ENCODE results near the gene TRAP1. TPM values are rescaled to one million over a fixed set of nuclear protein-coding genes. Genes with fewer than 3 reads are reported as not detected.

Gene TRAP1
- polyA plus RNA-seq, 1 of the 3 experiments (the other 2 are of a cell fraction): 129 TPM

DNA sequence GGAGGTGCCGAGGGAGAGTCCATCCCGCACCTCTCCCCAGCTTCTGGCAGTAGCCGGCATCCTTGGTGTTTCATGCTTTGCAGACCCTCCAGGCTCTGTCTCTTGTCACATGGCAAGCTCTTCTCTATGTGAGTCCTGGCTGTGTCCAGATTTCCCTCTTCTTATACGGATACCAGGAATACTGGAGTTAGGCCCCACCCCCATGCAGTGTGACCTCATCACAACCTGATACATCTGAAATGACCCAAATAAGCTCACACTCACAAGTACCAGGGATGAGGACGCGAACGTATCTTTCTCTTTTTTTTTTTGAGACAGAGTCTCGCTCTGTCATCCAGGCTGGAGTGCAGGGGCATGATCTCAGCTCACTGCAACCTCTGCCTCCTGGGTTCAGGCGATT, 23.3 kb downstream of the TRAP1 start:
- POLR2A ChIA-PET: no interaction called here
- H2AFZ ChIP-seq (ENCODE audit: low read depth): no peak overlapping the region

DNA sequence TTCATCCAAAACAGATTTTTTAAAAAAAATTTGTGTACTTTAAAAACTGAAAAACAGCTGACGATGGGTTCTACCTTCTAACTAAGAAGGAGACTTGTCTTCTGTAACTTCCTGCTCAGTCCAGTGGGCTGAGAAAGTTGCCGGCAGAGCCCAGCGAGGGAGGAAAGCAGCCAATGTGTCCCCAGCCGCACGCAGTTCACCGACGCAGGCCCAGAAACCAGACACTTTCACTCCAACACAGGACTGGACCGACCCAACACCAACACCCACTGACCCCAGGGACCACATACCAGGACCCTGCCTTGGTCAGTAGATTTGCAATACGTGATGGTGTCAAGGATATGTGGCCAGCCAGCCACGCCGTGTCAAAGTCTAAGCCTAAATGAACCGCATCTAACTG, 25.6 kb downstream of the TRAP1 start:
- Histone ChIP-seq H2AFZ (ENCODE audit: low read depth) (no peak overlapping the region), H3K36me3 (replicated peaks in 1 of 2; ENCODE audit: control insufficient read depth in 1 of 2, insufficient read depth in 2 of 2, low read length in 1 of 2) (peaks cover 13 to 19% of the 10 kb centered on the region in 2 experiments), H3K9me3 (no peaks in the 10 kb centered on the region), H3K4me1 (ENCODE audit: control insufficient read depth in 1 of 2, insufficient read depth in 2 of 2, low read depth in 1 of 2, low read length in 1 of 2) (peaks cover 5 to 6% of the 10 kb centered on the region in 2 experiments; a peak in 3 of 4 replicates), H3K79me2 (ENCODE audit: insufficient read depth) (peaks cover 7% of the 10 kb centered on the region; the same call in 1 of the 2 replicates), H3K4me3 (ENCODE audit: low read depth in 2 of 2, low read length in 1 of 2) (no peak overlapping the region), H3K9ac (no peak overlapping the region), H3K9me2 (no peaks in the 10 kb centered on the region), H3F3A (replicated peaks; ENCODE audit: insufficient read depth) (no peaks in the 10 kb centered on the region), H3K4me2 (no peak overlapping the region), H4K20me1 (ENCODE audit: insufficient read depth) (no peaks in the 10 kb centered on the region), H3K27me3 (ENCODE audit: insufficient read depth) (no peaks in the 10 kb centered on the region), H3K27ac (ENCODE audit: low read depth in 2 of 2, low read length in 1 of 2) (no peak overlapping the region)
- ChIA-PET CTCF (interaction anchor here (1.0 to 3.7 kb wide), 11 partner anchors 9 to 562 kb away, joined by 3 to 19 read pairs (median 5); partner anchors contain the start of gene TRAP1), POLR2A (no interaction called here)
- WGBS (ENCODE audit: low lambda C conversion rate): 91% methylated on average over 8 of the region's 12 CpGs
- TF ChIP-seq SIN3A (IDR thresholded peaks at IDR 0.05; ENCODE audit: borderline replicate concordance, low read depth, low read length): no peak
- no peak for TF ChIP-seq NFIC (IDR thresholded peaks at IDR 0.05; ENCODE audit: borderline replicate concordance)
- TF ChIP-seq RXRA (IDR thresholded peaks at IDR 0.05; ENCODE audit: borderline replicate concordance, low read depth): no peak
- TF ChIP-seq RFX5 (IDR thresholded peaks at IDR 0.05; ENCODE audit: low read length): no peak
- no peak for DNase-seq

More for the DNA sequence above, 23.3 kb downstream of the TRAP1 start:
- Histone ChIP-seq H3F3A (replicated peaks; ENCODE audit: insufficient read depth) (peaks cover 4% of the 10 kb centered on the region), H3K4me3 (ENCODE audit: low read depth in 2 of 2, low read length in 1 of 2) (no peak overlapping the region), H3K27me3 (ENCODE audit: insufficient read depth) (no peaks in the 10 kb centered on the region), H3K4me2 (no peak overlapping the region), H3K9me3 (no peaks in the 10 kb centered on the region), H3K9me2 (no peaks in the 10 kb centered on the region), H3K4me1 (ENCODE audit: control insufficient read depth in 1 of 2, insufficient read depth in 2 of 2, low read depth in 1 of 2, low read length in 1 of 2) (peaks cover 5 to 6% of the 10 kb centered on the region in 2 experiments; a peak in 3 of 4 replicates), H3K27ac (ENCODE audit: low read depth in 2 of 2, low read length in 1 of 2) (no peak overlapping the region), H3K9ac (no peak overlapping the region), H3K79me2 (ENCODE audit: insufficient read depth) (peaks cover 7% of the 10 kb centered on the region; the same call in 1 of the 2 replicates), H4K20me1 (ENCODE audit: insufficient read depth) (no peaks in the 10 kb centered on the region), H3K36me3 (replicated peaks in 1 of 2; ENCODE audit: control insufficient read depth in 1 of 2, insufficient read depth in 2 of 2, low read length in 1 of 2) (peaks cover 0 to 4% of the 10 kb centered on the region in 2 experiments)
- 84% methylated on average over 8 of the region's 9 CpGs for WGBS (ENCODE audit: low lambda C conversion rate)
- DNase-seq: no peak
- no peak for TF ChIP-seq GATA2 (CRISPR knock-in tag; IDR thresholded peaks at IDR 0.05)
- no peak for TF ChIP-seq NFIC (IDR thresholded peaks at IDR 0.05; ENCODE audit: borderline replicate concordance)
- TF ChIP-seq, protein P1, sequence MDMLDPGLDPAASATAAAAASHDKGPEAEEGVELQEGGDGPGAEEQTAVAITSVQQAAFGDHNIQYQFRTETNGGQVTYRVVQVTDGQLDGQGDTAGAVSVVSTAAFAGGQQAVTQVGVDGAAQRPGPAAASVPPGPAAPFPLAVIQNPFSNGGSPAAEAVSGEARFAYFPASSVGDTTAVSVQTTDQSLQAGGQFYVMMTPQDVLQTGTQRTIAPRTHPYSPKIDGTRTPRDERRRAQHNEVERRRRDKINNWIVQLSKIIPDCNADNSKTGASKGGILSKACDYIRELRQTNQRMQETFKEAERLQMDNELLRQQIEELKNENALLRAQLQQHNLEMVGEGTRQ (IDR thresholded peaks at IDR 0.05; ENCODE audit: borderline replicate concordance, low read depth, low read length): no peak
- TF ChIP-seq FOSL2 (IDR thresholded peaks at IDR 0.05; ENCODE audit: borderline replicate concordance, low read depth): no peak
- CTCF ChIA-PET: no interaction called here

DNA sequence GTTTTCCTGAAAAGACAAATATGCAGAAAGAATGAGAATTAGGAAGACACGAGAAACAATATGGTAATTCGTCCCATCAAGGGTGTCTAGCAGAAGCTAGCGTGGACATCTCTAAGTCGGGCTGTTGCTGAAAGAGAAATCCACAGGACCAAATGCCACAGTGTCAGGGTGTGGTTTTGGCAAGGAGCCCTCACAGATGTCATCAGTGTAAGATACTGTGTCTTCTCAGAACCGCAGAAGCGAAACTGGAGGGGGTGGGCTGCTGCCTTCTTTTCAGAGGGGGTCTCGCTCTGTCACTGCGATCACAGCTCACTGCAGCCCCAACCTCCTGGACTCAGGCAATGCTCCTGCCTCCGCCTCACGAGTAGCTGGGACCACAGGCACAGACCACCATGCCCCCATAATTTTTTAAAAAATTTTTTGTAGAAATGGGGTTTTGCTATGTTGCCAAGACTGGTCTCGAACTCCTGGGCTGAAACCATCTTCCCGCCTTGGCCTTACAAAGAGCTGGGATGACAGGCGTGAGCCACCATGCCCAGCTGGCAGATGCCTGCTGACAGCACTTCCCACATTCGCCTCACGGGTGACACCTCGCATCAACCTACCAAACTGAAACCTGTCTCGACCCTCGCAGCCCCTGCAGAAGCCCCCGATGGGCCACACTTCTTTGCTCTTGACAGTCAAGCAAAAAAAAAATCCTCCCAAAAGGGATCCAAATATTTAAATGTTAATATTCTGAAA, 26.2 kb downstream of the TRAP1 start:
- H2AFZ ChIP-seq (ENCODE audit: low read depth): peak overlapping the region; percentile 78; the same call in 1 of the 2 replicates
- no peak overlapping the region for H3K9ac ChIP-seq
- ChIA-PET POLR2A (interaction anchor here (1.2 to 1.4 kb wide), 2 partner anchors 23 to 190 kb away, joined by 3 to 4 read pairs; partner anchors contain the start of gene CREBBP), CTCF (interaction anchor here (0.6 to 3.7 kb wide), 25 partner anchors 9 to 563 kb away, joined by 3 to 19 read pairs (median 5); partner anchors contain the start of gene TRAP1)
- no peak for DNase-seq
- H3K4me2 ChIP-seq: peak overlapping the region; percentile 69; the same call in 1 of the 2 replicates
- no peaks in the 10 kb centered on the region for H3K27me3 ChIP-seq (ENCODE audit: insufficient read depth)
- no peaks in the 10 kb centered on the region for H3F3A ChIP-seq (replicated peaks; ENCODE audit: insufficient read depth)
- peaks cover 5 to 6% of the 10 kb centered on the region in 2 experiments; a peak in 3 of 4 replicates for H3K4me1 ChIP-seq (ENCODE audit: control insufficient read depth in 1 of 2, insufficient read depth in 2 of 2, low read depth in 1 of 2, low read length in 1 of 2)
- H3K79me2 ChIP-seq (ENCODE audit: insufficient read depth): peaks cover 3% of the 10 kb centered on the region; the same call in 1 of the 2 replicates
- 92% methylated on average over 18 of the region's 19 CpGs for WGBS (ENCODE audit: low lambda C conversion rate)
- peaks cover 16 to 21% of the 10 kb centered on the region in 2 experiments for H3K36me3 ChIP-seq (replicated peaks in 1 of 2; ENCODE audit: control insufficient read depth in 1 of 2, insufficient read depth in 2 of 2, low read length in 1 of 2)
- no peaks in the 10 kb centered on the region for H4K20me1 ChIP-seq (ENCODE audit: insufficient read depth)
- no peak overlapping the region for H3K27ac ChIP-seq (ENCODE audit: low read depth in 2 of 2, low read length in 1 of 2)
- no peak overlapping the region for H3K4me3 ChIP-seq (ENCODE audit: low read depth in 2 of 2, low read length in 1 of 2)
- H3K9me3 ChIP-seq: no peaks in the 10 kb centered on the region
- no peaks in the 10 kb centered on the region for H3K9me2 ChIP-seq
- TF ChIP-seq FOXM1 (IDR thresholded peaks at IDR 0.05; ENCODE audit: low read depth) (no peak), TEAD4 (IDR thresholded peaks at IDR 0.05; ENCODE audit: borderline replicate concordance, insufficient read depth) (no peak), MEF2A (IDR thresholded peaks at IDR 0.05; ENCODE audit: borderline replicate concordance, low read depth) (no peak), JUND (IDR thresholded peaks at IDR 0.05) (no peak), NFIC (IDR thresholded peaks at IDR 0.05; ENCODE audit: borderline replicate concordance) (no peak), ELF1 (IDR thresholded peaks at IDR 0.05) (no peak), POLR2AphosphoS5 (IDR thresholded peaks at IDR 0.05; ENCODE audit: low read depth, low read length) (no peak), GABPA (IDR thresholded peaks at IDR 0.05; ENCODE audit: low read depth) (no peak), TAF1 (IDR thresholded peaks at IDR 0.05; ENCODE audit: borderline replicate concordance, low read depth, low read length) (no peak)
- TF ChIP-seq, protein P2, sequence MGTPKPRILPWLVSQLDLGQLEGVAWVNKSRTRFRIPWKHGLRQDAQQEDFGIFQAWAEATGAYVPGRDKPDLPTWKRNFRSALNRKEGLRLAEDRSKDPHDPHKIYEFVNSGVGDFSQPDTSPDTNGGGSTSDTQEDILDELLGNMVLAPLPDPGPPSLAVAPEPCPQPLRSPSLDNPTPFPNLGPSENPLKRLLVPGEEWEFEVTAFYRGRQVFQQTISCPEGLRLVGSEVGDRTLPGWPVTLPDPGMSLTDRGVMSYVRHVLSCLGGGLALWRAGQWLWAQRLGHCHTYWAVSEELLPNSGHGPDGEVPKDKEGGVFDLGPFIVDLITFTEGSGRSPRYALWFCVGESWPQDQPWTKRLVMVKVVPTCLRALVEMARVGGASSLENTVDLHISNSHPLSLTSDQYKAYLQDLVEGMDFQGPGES (IDR thresholded peaks at IDR 0.05; ENCODE audit: low read depth, low read length): no peak
- TF ChIP-seq, protein P1 (IDR thresholded peaks at IDR 0.05; ENCODE audit: borderline replicate concordance, low read depth, low read length): no peak
